Suppressor macrophage (primary cell): Measurements from ENCODE around the gene QRFP.
"Not testable (repeated sequence)": the region's sequence is repeated elsewhere in the genome, so short reads cannot be mapped to it uniquely, and the experiment has no call there.

ENCODE experiments used
- DNase-seq, 4 experiments: peaks; one replicate each; pipeline ENCODE4 v3.0.0-alpha.2; 2020 to 2022

The QRFP gene

GRCh38 chr9:130871395-130872062 is 25.1 kb downstream of the QRFP start:
- no peak for DNase-seq

- DNase-seq, result no peak
Observed at GRCh38 chr9:130870491-130871381, 25.9 kb downstream of the QRFP start.

DNA sequence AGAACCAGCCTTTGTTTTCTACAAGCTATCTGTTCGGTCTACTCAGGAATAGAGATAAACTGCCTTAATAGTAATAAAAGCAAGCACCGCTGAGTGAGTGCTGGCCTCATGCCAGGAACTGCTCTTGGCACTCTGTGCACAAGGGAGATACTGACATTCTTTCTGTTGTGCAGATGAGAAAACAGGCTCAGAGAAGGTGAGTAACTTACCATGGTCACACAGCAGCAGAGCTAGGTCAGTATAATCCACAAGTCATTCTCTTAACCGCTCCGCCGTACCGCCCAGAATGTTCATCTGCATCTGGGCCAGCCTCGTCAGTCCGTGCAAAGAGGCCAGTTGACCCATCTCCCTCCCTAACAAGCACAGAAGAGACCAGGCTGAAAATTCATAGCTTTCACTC is 27.4 kb downstream of the QRFP start:
- DNase-seq, result no peak

- no peak for DNase-seq
Observed at GRCh38 chr9:130868230-130868629, 28.4 kb downstream of the QRFP start.

- no peak for DNase-seq
Observed at GRCh38 chr9:130867556-130867955, 29.1 kb downstream of the QRFP start.

GRCh38 chr9:130866474-130866965 is 30.1 kb downstream of the QRFP start:
- DNase-seq, result peak; percentile 81 to 89 (median 84)

- no peak for DNase-seq
Observed at GRCh38 chr9:130865921-130866320, 30.7 kb downstream of the QRFP start.

DNA sequence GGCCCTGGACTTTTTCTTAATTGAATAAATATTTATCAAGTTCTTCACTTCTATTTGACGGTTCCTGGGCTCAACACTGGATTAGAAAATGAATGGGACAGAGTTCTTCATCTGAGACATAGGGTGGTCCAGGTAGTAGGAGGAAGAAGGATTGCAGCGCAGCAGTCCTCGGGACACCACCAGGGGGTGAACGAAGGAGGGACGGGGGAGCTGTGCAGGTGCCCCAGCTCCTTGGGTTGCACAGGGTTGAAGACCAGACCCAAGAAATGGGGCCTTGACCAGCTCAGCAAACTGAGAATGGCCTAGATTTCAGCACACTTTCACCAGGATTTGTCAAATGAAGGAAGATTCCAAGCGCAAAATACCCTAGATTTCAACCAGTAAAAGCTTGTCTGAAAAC is 32.1 kb downstream of the QRFP start:
- DNase-seq, result no peak

DNA sequence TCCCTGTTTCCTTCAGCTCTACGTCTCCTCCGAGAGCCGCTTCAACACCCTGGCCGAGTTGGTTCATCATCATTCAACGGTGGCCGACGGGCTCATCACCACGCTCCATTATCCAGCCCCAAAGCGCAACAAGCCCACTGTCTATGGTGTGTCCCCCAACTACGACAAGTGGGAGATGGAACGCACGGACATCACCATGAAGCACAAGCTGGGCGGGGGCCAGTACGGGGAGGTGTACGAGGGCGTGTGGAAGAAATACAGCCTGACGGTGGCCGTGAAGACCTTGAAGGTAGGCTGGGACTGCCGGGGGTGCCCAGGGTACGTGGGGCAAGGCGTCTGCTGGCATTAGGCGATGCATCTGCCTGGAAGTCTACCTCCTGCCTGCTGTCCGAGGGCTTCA is 33.9 kb downstream of the QRFP start:
- no peak for DNase-seq

GRCh38 chr9:130862217-130862616 is 34.4 kb downstream of the QRFP start:
- DNase-seq, result no peak

DNA sequence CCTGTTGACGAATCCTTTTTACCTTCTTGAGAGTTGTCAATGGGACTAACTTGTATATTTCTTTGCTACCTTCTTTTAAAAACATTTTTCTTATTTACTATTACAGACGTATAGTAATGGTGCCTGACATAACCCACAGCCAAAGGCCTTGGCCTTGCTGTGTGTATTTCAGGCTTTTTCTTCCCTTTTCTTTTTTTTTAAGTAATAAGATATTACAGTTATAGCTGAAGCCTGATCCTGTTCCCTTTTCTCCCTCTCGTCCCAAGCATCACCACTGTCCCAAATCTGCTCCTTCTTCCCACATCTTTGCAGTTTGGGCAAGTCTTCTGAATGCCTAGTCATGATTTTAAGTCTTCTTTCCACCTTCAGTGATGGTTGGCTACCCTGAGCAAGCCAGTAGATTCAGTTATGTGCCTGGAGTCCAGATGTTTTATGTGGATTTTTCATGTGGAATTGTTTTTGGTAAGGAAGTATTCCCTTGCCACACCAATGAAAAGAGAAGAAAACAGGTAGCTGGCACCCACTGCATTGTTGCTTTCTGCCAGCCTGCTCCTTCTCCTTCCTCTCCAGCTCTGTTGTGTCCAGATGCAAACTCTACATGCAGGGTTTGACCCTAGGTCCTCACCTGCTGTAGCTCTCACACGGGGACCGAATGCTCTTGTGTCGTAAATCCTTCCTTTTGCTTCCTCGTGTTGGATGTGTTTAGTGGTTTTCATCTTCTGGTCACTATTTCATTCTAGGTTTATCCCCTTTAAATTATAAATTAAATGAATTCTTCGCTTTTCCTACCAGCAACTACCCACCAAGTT is 35.0 kb downstream of the QRFP start:
- DNase-seq, result no peak

GRCh38 chr9:130860458-130861316 is 35.9 kb downstream of the QRFP start:
- DNase-seq, result peak; percentile 24 to 47 (median 32)

- DNase-seq, result no peak
Observed at GRCh38 chr9:130858739-130859705, 37.6 kb downstream of the QRFP start.

DNA sequence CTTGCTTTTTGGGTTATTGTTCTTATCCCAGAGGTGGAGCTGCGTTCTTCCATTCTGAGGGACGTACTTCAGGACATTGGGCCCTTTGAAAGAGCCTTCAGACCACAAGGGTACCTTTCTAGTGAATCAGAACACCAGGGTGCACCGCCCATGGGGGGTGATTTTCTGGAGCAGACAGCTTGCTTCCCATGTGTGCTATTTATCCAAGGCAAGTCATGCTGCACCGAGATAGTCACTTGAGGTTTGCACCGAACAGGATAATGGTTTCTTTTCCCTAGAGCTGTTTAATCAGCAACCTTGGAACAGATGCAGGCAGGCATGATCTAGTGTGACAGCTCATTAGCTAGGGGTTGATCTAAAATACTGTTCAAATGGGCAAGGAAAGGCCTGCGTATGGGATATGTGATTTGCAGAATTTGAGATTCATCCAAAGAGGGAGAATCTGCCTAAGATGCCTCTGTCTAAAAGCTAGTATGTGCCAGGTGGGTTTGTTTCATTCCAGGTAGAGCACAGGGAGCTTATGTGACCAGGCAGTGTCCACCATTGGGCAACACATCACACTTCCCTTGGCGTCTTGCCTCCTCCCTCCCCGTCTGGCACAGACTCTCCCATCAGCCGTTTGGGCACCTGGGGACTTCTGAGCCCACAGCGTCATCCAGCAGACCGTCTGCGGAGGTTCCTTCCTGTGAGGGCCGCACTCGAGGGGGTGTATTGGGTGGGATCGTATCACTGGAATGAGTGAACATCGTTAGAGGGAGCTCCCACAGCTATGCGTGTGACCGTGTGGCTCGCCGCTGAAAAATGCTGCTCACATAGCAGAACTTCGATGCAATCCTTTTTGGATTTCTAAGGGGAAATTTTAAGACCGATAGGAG is 38.5 kb downstream of the QRFP start:
- DNase-seq, result no peak

DNA sequence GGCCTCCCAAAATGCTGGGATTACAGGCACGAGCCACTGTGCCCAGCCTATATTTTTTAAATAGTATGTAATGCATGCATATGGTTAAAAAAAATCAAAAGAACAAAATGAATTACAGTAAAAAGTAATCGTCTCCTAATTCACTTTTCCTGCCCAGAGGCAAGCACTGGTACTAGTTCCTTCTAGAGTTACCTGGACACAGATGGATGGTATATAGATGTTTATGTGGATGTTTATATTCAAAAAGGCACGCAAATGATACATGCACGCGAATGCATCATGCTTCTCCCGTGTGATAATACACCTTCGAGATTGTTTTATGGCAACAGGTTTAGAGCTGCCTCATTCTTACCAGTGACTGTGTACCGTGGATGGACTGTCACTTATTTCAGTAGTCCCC is 40.1 kb downstream of the QRFP start:
- DNase-seq, result no peak

GRCh38 chr9:130854835-130855234 is 41.8 kb downstream of the QRFP start:
- no peak for DNase-seq

DNA sequence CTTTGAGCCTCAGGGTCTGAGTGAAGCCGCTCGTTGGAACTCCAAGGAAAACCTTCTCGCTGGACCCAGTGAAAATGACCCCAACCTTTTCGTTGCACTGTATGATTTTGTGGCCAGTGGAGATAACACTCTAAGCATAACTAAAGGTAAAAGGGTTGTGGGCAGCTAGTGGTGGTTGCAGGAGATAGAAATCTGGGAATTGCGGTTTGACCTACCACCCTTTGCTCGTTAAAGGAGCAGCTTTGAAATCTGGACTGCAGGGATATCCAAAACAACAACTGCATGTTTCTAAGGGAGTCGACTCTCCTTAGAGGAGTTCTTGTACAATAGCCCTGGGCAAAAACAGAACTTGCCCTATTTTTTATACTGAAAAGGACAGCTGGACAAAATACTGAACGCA is 42.5 kb downstream of the QRFP start:
- no peak for DNase-seq

- DNase-seq, result no peak
Observed at GRCh38 chr9:130852801-130853200, 43.8 kb downstream of the QRFP start.

GRCh38 chr9:130849356-130849755 is 47.3 kb downstream of the QRFP start:
- no peak for DNase-seq

DNA sequence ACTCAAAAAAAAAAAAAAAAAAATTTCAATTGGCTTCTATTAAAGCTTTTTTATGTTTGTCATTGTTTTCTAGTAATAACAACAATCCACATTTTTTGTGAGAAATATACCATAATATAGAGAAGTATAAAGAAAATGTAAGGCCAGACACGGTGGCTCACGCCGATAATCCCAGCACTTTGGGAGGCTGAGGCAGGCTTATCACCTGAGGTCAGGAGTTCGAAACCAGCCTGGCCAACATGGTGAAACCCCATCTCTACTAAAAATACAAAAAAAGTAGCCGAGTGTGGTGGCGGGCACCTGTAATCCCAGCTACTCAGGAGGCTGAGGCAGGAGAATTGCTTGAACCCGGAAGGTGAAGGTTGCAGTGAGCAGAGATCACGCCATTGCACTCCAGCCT is 48.1 kb downstream of the QRFP start:
- DNase-seq, result not testable (repeated sequence)
